Tibial artery (tissue), 4 donors: ENCODE results near the gene TIGAR.

ENCODE experiments used
- DNase-seq, 2 donors: peaks; one replicate each; pipeline ENCODE4 v3.0.0-alpha.2; 2019
- H3K27ac ChIP-seq, 2 donors: fragments of 200-600 bp; sonication (generic) in 1 of 2; 1 replicate in 1 of 2; 2 replicates in 1 of 2; pipeline ENCODE4 v1.5.1; 2018 to 2019; ENCODE audit warnings: mild to moderate bottlenecking in 1 of 2
- H3K27me3 ChIP-seq, 2 donors: fragments of 200-600 bp; sonication (generic) in 1 of 2; one replicate each; pipeline versions ENCODE4 v1.5.1 to v1.6.0; 2016 to 2019
- H3K36me3 ChIP-seq, 3 donors: fragments of 200-600 bp; sonication (generic) in 2 of 3; one replicate each; pipeline ENCODE4 v1.5.1; 2016 to 2019; ENCODE audit warnings: mild to moderate bottlenecking in 2 of 3
- H3K4me1 ChIP-seq, 4 donors: fragments of 200-600 bp; sonication (generic) in 2 of 4; 1 replicate in 3 of 4; 2 replicates in 1 of 4; pipeline ENCODE4 v1.5.1; 2016 to 2019
- H3K4me3 ChIP-seq, 2 donors: fragments of 200-600 bp; sonication (generic) in 1 of 2; 1 replicate in 1 of 2; 2 replicates in 1 of 2; pipeline ENCODE4 v1.5.1; 2018 to 2019; ENCODE audit warnings: mild to moderate bottlenecking in 2 of 2
- H3K9me3 ChIP-seq, 3 donors: fragments of 200-600 bp; sonication (generic) in 1 of 3; one replicate each; pipeline ENCODE4 v1.5.1; 2016 to 2019
- CTCF ChIP-seq, 2 experiments: fragments of 200-600 bp in 1 of 2; fragments of 450-650 bp in 1 of 2; IDR thresholded peaks; one replicate each; pipeline ENCODE4 v1.5.1; 2017 to 2019; ENCODE audit warnings: antibody characterized with exemption in 2 of 2, mild to moderate bottlenecking in 1 of 2, moderate library complexity in 1 of 2
- intact Hi-C: fragments of 100-400 bp; cut with DNase I; formaldehyde crosslinking; loops from one replicate; pipeline ENCODE4 v1.15.0; 2023; ENCODE audit warnings: low total_unique reads

TIGAR gene

GRCh38 chr12:4287325-4288211 lies 33.4 kb upstream of the TIGAR start:
- intact Hi-C loops, result no loop called here
- DNase-seq, result no peak
- peaks cover 46 to 83% (median 76%) of the 10 kb centered on the region in 3 donors for H3K36me3 ChIP-seq
- H3K9me3 ChIP-seq, result no peaks in the 10 kb centered on the region
- no peaks in the 10 kb centered on the region for H3K27me3 ChIP-seq
- TF ChIP-seq CTCF (IDR thresholded peaks at IDR 0.05), result no peak
- no peak overlapping the region for H3K27ac ChIP-seq
- H3K4me3 ChIP-seq, result no peak overlapping the region
- H3K4me1 ChIP-seq, result peaks cover 0 to 41% (median 15%) of the 10 kb centered on the region in 4 donors

GRCh38 chr12:4288296-4289131 lies 32.5 kb upstream of the TIGAR start:
- intact Hi-C loops, result no loop called here
- DNase-seq, result no peak

GRCh38 chr12:4289231-4289878 lies 31.7 kb upstream of the TIGAR start:
- Histone ChIP-seq H3K4me1 (peaks cover 0 to 40% (median 22%) of the 10 kb centered on the region in 4 donors), H3K9me3 (no peaks in the 10 kb centered on the region), H3K36me3 (peaks cover 38 to 73% (median 66%) of the 10 kb centered on the region in 3 donors), H3K27me3 (no peaks in the 10 kb centered on the region), H3K4me3 (no peak overlapping the region), H3K27ac (no peak overlapping the region)
- peak in 1 of 2 donors; percentile 58 for DNase-seq
- TF ChIP-seq CTCF (IDR thresholded peaks at IDR 0.05), result no peak
- intact Hi-C loops, result no loop called here

More at GRCh38 chr12:4288296-4289131, 32.5 kb upstream of the TIGAR start:
- H3K27ac ChIP-seq, result no peak overlapping the region
- no peaks in the 10 kb centered on the region for H3K9me3 ChIP-seq
- peaks cover 38 to 75% (median 74%) of the 10 kb centered on the region in 3 donors for H3K36me3 ChIP-seq
- no peak for TF ChIP-seq CTCF (IDR thresholded peaks at IDR 0.05)
- H3K4me3 ChIP-seq, result no peak overlapping the region
- H3K27me3 ChIP-seq, result no peaks in the 10 kb centered on the region
- H3K4me1 ChIP-seq, result peaks cover 0 to 40% (median 18%) of the 10 kb centered on the region in 4 donors

- Histone ChIP-seq H3K27me3 (no peaks in the 10 kb centered on the region), H3K4me3 (no peak overlapping the region), H3K4me1 (peaks cover 0 to 40% (median 22%) of the 10 kb centered on the region in 4 donors), H3K36me3 (peaks cover 35 to 68% (median 66%) of the 10 kb centered on the region in 3 donors), H3K27ac (no peak overlapping the region), H3K9me3 (no peaks in the 10 kb centered on the region)
- no peak for TF ChIP-seq CTCF (IDR thresholded peaks at IDR 0.05)
- peak in 1 of 2 donors; percentile 43 for DNase-seq
- intact Hi-C loops, result no loop called here
These were observed 30.8 kb upstream of the TIGAR start for GRCh38 chr12:4289998-4290790.
